Retina (tissue), 1 donor: ENCODE results near the gene HP.
"Not testable (repeated sequence)": the region's sequence is repeated elsewhere in the genome, so short reads cannot be mapped to it uniquely, and the experiment has no call there.

Source experiments
- DNase-seq: peaks from one replicate; pipeline ENCODE4 v3.0.0-alpha.2; 2016

Gene HP, protein sequence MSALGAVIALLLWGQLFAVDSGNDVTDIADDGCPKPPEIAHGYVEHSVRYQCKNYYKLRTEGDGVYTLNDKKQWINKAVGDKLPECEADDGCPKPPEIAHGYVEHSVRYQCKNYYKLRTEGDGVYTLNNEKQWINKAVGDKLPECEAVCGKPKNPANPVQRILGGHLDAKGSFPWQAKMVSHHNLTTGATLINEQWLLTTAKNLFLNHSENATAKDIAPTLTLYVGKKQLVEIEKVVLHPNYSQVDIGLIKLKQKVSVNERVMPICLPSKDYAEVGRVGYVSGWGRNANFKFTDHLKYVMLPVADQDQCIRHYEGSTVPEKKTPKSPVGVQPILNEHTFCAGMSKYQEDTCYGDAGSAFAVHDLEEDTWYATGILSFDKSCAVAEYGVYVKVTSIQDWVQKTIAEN

DNA sequence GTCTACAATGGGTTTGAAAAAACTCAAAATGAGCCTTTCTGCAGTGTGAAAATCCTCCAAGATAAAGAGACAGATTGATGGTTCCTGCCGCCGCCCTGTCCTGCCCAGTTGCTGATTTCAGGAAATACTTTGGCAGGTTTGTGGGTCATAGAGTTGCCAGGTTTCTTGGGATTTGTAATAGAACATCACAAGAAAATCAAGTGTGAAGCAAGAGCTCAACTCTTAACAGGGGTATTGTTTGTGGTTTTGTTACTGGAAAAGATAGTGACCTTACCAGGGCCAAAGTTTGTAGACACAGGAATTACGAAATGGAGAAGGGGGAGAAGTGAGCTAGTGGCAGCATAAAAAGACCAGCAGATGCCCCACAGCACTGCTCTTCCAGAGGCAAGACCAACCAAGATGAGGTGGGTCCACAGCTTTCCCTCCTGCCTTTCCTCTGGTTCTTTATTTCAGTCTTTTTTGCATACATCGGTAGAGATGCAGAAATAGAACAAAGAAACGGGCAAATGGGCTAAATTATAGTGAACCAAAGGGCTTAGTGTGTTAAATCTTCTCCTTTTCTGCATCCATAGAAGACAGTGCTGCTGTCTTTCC is at the start of gene HP:
HP (plus strand) TSS at position 252 of the 594 bp plus-strand sequence; CDS start at position 400, 148 bp downstream.
- not testable (repeated sequence) for DNase-seq

- not testable (repeated sequence) for DNase-seq
These were observed 46.3 kb upstream of the HP start for GRCh38 chr16:72008065-72008423.

- DNase-seq = peak; percentile 97
These were observed 45.7 kb upstream of the HP start, which contains the start of gene DHODH for GRCh38 chr16:72008424-72009216. DHODH (plus strand) TSS chr16:72008744; CDS start chr16:72008765, 21 bp downstream.

DNA sequence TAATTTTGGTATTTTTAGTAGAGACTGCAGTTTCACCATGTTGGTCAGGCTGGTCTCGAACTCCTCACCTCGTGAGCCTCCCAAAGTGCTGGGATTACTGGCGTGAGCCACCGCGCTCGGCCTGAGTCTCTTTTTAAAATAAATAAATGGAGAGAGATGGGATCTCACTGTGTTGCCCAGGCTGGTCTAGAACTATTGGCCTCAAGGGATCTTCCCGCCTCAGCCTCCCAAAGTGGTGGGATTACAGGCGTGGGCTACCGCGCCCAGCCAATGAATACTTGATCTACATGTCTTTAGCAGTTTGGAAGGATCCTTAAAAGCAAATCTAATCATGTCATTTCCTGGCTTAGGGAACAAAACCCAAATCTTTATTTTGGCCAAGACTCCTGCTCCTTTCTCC is 44.5 kb upstream of the HP start:
- no peak for DNase-seq

DNA sequence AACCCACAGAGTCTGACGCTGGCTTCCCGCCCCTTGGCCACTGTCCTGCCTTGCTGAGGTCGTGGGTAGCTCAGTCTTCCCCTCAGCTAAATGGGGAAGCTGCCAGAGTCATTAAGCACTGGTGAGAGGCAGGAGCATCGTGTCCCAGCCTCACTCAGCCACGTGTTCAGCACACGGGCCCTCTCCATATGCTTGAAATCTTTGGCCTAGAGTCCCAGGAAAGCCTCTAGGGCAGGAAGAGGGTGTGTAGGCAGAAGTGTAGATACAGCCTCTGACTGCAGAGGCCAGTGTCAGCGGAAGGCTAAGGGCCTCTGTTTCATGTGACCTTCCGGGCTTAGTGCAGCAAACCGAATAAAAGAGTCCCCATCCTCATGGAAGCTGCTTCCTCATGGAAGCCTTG is 41.7 kb upstream of the HP start:
- no peak for DNase-seq

- no peak for DNase-seq
These were observed 40.9 kb upstream of the HP start for GRCh38 chr16:72013389-72013788.

GRCh38 chr16:72013888-72014581 is 40.3 kb upstream of the HP start:
- DNase-seq = no peak

DNA sequence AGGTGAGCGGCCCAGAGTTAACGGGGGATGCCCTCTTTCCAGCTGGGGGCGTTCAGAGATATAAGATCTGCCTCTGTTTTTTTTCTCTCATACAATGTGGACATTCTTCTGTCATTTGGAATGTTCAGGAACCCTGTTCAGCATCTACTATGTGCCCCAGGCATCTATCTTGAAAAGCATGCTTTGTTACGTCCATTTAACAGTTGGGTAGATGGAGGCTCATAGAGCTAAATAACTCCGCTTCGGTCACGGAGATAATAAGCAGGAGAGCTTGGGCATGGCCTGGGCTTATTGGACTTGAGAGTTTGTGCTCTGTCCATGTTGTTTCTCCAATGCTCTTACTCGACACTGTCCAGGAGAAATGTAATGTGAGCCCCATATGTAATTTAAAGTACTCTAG is 39.6 kb upstream of the HP start:
- DNase-seq = no peak

GRCh38 chr16:72015124-72015523 is 39.2 kb upstream of the HP start:
- no peak for DNase-seq

GRCh38 chr16:72018470-72018869 is 35.8 kb upstream of the HP start:
- no peak for DNase-seq

- no peak for DNase-seq
These were observed 33.3 kb upstream of the HP start for GRCh38 chr16:72021043-72021442.

DNA sequence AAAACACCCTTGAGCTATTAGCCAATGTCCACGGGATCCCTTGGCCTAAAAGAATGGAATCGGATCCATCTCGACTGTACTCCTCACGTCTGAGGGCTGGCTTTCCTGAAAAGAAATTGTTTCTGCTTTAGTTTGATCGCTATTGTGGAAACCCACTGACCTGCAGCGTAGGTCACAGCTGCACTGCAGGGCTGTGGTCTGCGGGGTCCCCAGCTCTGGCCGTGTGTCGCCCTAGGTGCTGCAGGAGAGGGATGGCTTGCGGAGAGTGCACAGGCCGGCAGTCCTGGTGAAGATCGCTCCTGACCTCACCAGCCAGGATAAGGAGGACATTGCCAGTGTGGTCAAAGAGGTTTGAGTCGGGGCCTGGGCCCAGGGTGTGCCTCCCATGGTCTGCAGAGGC is 32.2 kb upstream of the HP start:
- DNase-seq = peak; percentile 44

- DNase-seq = no peak
These were observed 30.3 kb upstream of the HP start for GRCh38 chr16:72023962-72024361.

GRCh38 chr16:72024862-72025382 is 29.4 kb upstream of the HP start:
- DNase-seq = no peak

GRCh38 chr16:72025404-72026114 is 28.7 kb upstream of the HP start:
- DNase-seq = no peak

DNA sequence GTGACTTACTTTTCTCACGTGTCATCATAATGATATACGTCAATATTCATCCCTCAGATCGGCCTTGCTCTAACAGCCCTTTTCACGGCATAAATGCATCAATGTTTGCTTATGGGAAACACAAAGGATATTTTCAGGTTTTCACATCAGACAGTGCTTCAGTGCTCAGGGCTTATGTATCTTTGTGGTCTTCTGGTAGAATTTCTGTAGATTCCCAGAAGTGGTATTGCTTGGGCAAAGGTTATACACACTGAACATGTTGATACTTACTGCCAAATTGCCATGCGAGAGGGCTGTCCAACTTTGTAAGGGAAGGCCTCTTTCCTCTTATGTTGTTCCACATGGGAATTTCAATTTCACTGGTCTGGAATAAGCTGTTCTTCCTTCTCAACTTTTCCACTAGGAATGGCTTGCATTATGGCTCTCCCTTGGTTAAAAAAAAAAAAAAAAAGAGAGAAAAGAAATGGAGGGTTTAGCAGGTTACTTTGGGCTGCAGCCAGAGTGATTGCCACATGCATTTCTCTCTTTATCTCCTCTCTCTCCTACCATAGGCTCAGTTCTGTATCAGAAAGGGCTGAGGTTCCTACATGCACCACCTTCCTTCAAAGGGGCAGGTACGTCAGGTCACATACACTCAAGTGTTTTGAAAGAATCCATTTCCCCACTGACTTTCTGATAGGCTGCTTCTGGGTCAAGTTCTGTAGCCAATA is 26.5 kb upstream of the HP start:
- no peak for DNase-seq

- DNase-seq = no peak
These were observed 24.6 kb upstream of the HP start for GRCh38 chr16:72029567-72030271.

DNA sequence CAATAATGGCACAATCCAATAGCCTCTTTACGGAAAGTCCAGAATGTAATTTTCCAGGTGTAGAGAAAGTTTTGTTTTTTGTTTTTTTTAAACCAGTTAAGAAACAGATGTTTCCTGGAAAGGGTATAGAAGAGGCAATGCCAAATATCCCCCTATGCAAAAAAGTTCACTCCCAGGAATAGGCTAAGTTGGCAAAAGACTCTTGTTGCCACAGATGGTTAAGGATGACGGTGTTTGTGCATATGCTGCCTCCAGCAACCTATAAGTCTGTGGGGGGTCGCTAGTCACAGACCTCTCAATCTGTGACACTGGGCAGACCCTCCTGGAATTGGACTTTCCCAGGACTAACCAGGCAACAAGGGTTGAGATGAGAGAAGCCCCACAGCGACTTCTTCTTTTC is 20.9 kb upstream of the HP start:
- no peak for DNase-seq

- DNase-seq = no peak
These were observed 18.2 kb upstream of the HP start for GRCh38 chr16:72036098-72036497.

- DNase-seq = no peak
These were observed 12.1 kb upstream of the HP start for GRCh38 chr16:72042157-72042660.

DNA sequence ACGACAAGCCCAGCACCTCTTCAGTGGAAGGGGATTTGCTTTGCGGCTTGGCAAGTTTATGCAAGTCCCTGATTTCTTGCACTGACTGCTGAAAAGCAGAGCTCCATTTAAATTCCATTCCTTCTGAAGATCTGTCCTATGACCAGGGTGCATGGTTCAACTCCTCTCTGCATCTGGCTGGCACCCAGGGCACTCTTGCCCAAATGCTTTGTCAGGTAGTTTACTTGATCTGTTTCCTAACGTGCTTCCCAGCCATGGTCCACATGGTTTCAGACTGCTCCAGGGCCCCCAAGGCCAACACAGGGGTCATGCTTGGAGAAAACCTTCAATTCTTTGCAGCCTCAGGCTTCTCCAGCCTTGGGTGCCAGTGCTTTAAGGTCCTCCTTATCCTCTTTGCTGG is 11.2 kb upstream of the HP start:
- DNase-seq = no peak
